Endothelial cell of umbilical vein (primary cell): ENCODE data around the gene NABP1. TPM values are rescaled to one million over a fixed set of nuclear protein-coding genes. Genes with fewer than 3 reads are reported as not detected.

Source experiments
- BruUV-seq: library from RNA; stranded (reverse); fragments of 400-500 nt; replicated peaks from 2 replicates; lab custom pipeline; 2021; lab: Mats Ljungman, UMichigan
- CTCF ChIA-PET: fragments of 300-600, 350-600 bp; sonication (Branson Sonifier 250); formaldehyde crosslinking; loops from one replicate; lab custom pipeline; 2021; ENCODE audit warnings: antibody characterized with exemption, inconsistent platforms; lab: Charles Lee
- POLR2A ChIA-PET: fragments of 300-600, 350-600 bp; sonication (Branson Sonifier 250); formaldehyde crosslinking; loops from one replicate; lab custom pipeline; 2021; ENCODE audit warnings: antibody characterized with exemption, inconsistent platforms; lab: Charles Lee
- DNase-seq: peaks from one replicate; pipeline ENCODE4 v3.0.0-alpha.2; 2011; ENCODE audit warnings: low read depth, low spot score
- FAIRE-seq: peaks from 2 replicates; lab custom pipeline; 2011; peaks lifted over from hg19 to GRCh38; lab: Jason Lieb, UNC
- H2AFZ ChIP-seq: 2 replicates; pipeline ENCODE4 v1.6.0; 2012; ENCODE audit warnings: low read depth, low read length, control low read depth, inconsistent platforms
- H3K27ac ChIP-seq: 2 replicates; pipeline ENCODE4 v1.5.1; 2011; ENCODE audit warnings: low read depth, mild to moderate bottlenecking, control low read depth, low read length, moderate library complexity; ENCODE audit not compliant: insufficient read depth
- H3K27me3 ChIP-seq, 2 experiments: 2 replicates each; pipeline versions ENCODE4 v1.6.0 to v1.6.1; 2011; ENCODE audit warnings: low read length in 2 of 2, mixed read lengths in 1 of 2; ENCODE audit not compliant: control insufficient read depth in 2 of 2, insufficient read depth in 2 of 2
- H3K36me3 ChIP-seq, 2 experiments: 2 replicates in 1 of 2; 3 replicates in 1 of 2; pipeline ENCODE4 v1.5.1; 2011; ENCODE audit warnings: low read length in 2 of 2, mild to moderate bottlenecking in 1 of 2, moderate library complexity in 1 of 2; ENCODE audit not compliant: control insufficient read depth in 2 of 2, insufficient read depth in 2 of 2; ENCODE audit errors: extremely low read depth in 1 of 2
- H3K4me1 ChIP-seq: 3 replicates; pipeline ENCODE4 v1.5.1; 2011; ENCODE audit warnings: mild to moderate bottlenecking, low read length; ENCODE audit not compliant: control insufficient read depth, insufficient read depth; ENCODE audit errors: extremely low read depth
- H3K4me2 ChIP-seq: 2 replicates; pipeline ENCODE4 v1.6.1; 2011; ENCODE audit warnings: low read length, control low read depth, mixed read lengths; ENCODE audit not compliant: insufficient read depth
- H3K4me3 ChIP-seq, 3 experiments: fragments of 200-600 bp in 1 of 3; sonication (generic), shearing (Covaris generic) in 1 of 3; replicated peaks in 1 of 3; 2 replicates each; pipeline ENCODE4 v1.5.1; 2011 to 2016; ENCODE audit warnings: control low read depth in 3 of 3, low read length in 3 of 3, mild to moderate bottlenecking in 2 of 3, inconsistent platforms in 1 of 3, low read depth in 1 of 3, moderate library complexity in 1 of 3; ENCODE audit not compliant: insufficient read depth in 1 of 3
- H3K79me2 ChIP-seq: 2 replicates; pipeline ENCODE4 v1.6.0; 2012; ENCODE audit warnings: low read length, inconsistent platforms; ENCODE audit not compliant: control insufficient read depth, insufficient read depth
- H3K9ac ChIP-seq: replicated peaks from 2 replicates; pipeline ENCODE3; 2011; ENCODE audit warnings: low read length, control low read depth; ENCODE audit not compliant: insufficient read depth; ENCODE audit errors: extremely low read depth
- H3K9me1 ChIP-seq: replicated peaks from 3 replicates; pipeline ENCODE4 v1.6.0; 2011; ENCODE audit warnings: mild to moderate bottlenecking, low read length; ENCODE audit not compliant: control insufficient read depth, insufficient read depth; ENCODE audit errors: extremely low read depth
- H3K9me3 ChIP-seq: replicated peaks from 2 replicates; pipeline ENCODE4 v1.5.1; 2012; ENCODE audit warnings: low read length, inconsistent platforms; ENCODE audit not compliant: control insufficient read depth, insufficient read depth
- H4K20me1 ChIP-seq: replicated peaks from 2 replicates; pipeline ENCODE3; 2011; ENCODE audit warnings: mild to moderate bottlenecking, low read length; ENCODE audit not compliant: control insufficient read depth, insufficient read depth; ENCODE audit errors: extremely low read depth
- CTCF ChIP-seq, 2 donors: IDR thresholded peaks; 1 replicate in 1 of 2; 2 replicates in 1 of 2; pipeline ENCODE4 v1.5.1; 2011; ENCODE audit warnings: low read length in 2 of 2, mild to moderate bottlenecking in 2 of 2, moderate library complexity in 2 of 2, control low read depth in 1 of 2, inconsistent platforms in 1 of 2, low read depth in 1 of 2; ENCODE audit not compliant: insufficient read depth in 1 of 2; ENCODE audit errors: extremely low read depth in 1 of 2
- EZH2 ChIP-seq: IDR thresholded peaks from 2 replicates; pipeline ENCODE4 v1.6.1; 2012; ENCODE audit warnings: borderline replicate concordance, low read depth, mild to moderate bottlenecking, moderate library complexity, low read length, inconsistent platforms; ENCODE audit not compliant: severe bottlenecking
- FOS ChIP-seq: IDR thresholded peaks from 2 replicates; pipeline ENCODE4 v1.6.1; 2011; ENCODE audit warnings: mild to moderate bottlenecking, low read length, moderate library complexity, borderline replicate concordance; ENCODE audit not compliant: insufficient read depth
- GATA2 ChIP-seq: IDR thresholded peaks from 2 replicates; pipeline ENCODE4 v1.7.0; 2011; ENCODE audit warnings: low read depth, mild to moderate bottlenecking, moderate library complexity, mixed read lengths, low read length; ENCODE audit not compliant: insufficient read length, insufficient read depth
- JUN ChIP-seq: IDR thresholded peaks from 2 replicates; pipeline ENCODE4 v1.6.1; 2011; ENCODE audit warnings: borderline replicate concordance, low read depth; ENCODE audit not compliant: insufficient read length, insufficient read depth
- MAX ChIP-seq: IDR thresholded peaks from 2 replicates; pipeline ENCODE4 v1.6.1; 2011; ENCODE audit not compliant: insufficient read depth, insufficient read length
- MYC ChIP-seq: IDR thresholded peaks from one replicate; pipeline ENCODE4 v1.6.1; 2011; ENCODE audit warnings: mild to moderate bottlenecking, low read depth, low read length
- POLR2A ChIP-seq: IDR thresholded peaks from 2 replicates; pipeline ENCODE4 v1.6.1; 2012; ENCODE audit warnings: low read depth, mild to moderate bottlenecking, control low read depth, low read length
- POLR2AphosphoS5 ChIP-seq: IDR thresholded peaks from 2 replicates; pipeline ENCODE4 v1.6.1; 2012; ENCODE audit warnings: low read depth, mild to moderate bottlenecking, control low read depth, low read length, moderate library complexity; ENCODE audit not compliant: insufficient read depth
- dilution Hi-C: fragments of 300-500 bp; cut with MboI; formaldehyde crosslinking; loops from one replicate; pipeline ENCODE4 v1.15.0; 2019; ENCODE audit warnings: low sequenced_read_pairs; ENCODE audit not compliant: extremely low pct_ligation_motif_present
- intact Hi-C: fragments of 100-400 bp; cut with micrococcal nuclease; formaldehyde crosslinking; loops from one replicate; pipeline ENCODE4 v1.10.0; 2022
- polyA plus RNA-seq, 4 experiments: library from polyadenylated mRNA; depleted of rRNA in 3 of 4; stranded (reverse) in 3 of 4; unstranded in 1 of 4; fragments of >200 nt; gene quantifications; 2 replicates each; pipeline versions ENCODE4 v1.2.1 to v1.2.3, GENCODE V29; 2011 to 2012; ENCODE audit warnings: missing spikeins in 1 of 4
- total RNA-seq: library from RNA; stranded (reverse); gene quantifications from 2 replicates; pipeline ENCODE4 v1.2.3, GENCODE V29; 2021

NABP1 gene
- total and polyA plus RNA-seq, 2 donors (not counting 3 experiments of a cell fraction or from before 2014, with no cell fraction given): 14.7 to 47.6 TPM

GRCh38 chr2:191686729-191687128, 8.8 kb downstream of the NABP1 start:
- Histone ChIP-seq H3K9me3 (no peaks in the 10 kb centered on the region), H3K4me2 (no peak overlapping the region), H4K20me1 (no peaks in the 10 kb centered on the region), H3K79me2 (peaks cover 17% of the 10 kb centered on the region), H3K36me3 (peaks cover 4 to 46% of the 10 kb centered on the region in 2 experiments), H3K27ac (no peak overlapping the region), H2AFZ (no peak overlapping the region), H3K27me3 (no peaks in the 10 kb centered on the region), H3K9me1 (no peaks in the 10 kb centered on the region), H3K9ac (no peak overlapping the region), H3K4me1 (peaks cover 50% of the 10 kb centered on the region), H3K4me3 (no peak overlapping the region)
- dilution Hi-C loops: no loop called here
- ChIA-PET POLR2A (interaction anchor here (0.5 kb wide), 1 partner anchor 9 kb away, joined by 3 read pairs; the partner anchor contains the start of gene NABP1), CTCF (interaction anchor here (1.3 kb wide), 1 partner anchor 121 kb away, joined by 5 read pairs; no protein-coding TSS in a partner anchor)
- no TSS peak for BruUV-seq
- TF ChIP-seq JUN: no peak
- TF ChIP-seq GATA2: no peak
- TF ChIP-seq MAX: no peak
- TF ChIP-seq POLR2A: no peak
- TF ChIP-seq FOS: no peak
- no peak for TF ChIP-seq MYC
- no peak for TF ChIP-seq POLR2AphosphoS5
- TF ChIP-seq CTCF (IDR thresholded peaks at IDR 0.05; ENCODE audit: extremely low read depth in 1 of 2, insufficient read depth in 1 of 2, low read depth in 1 of 2, low read length in 2 of 2): no peak
- TF ChIP-seq EZH2: no peak
- intact Hi-C loops: loop anchor here (10.0 kb wide), 1 partner anchor 288 kb away; no protein-coding TSS in a partner anchor
- no peak for FAIRE-seq
- DNase-seq: no peak
